NCI-H345 (cell line): ENCODE results near the gene CCL7.

Experiments used
- DNase-seq: peaks from one replicate; lab custom pipeline; 2025; lab: John Stamatoyannopoulos, UW

Gene CCL7

DNA sequence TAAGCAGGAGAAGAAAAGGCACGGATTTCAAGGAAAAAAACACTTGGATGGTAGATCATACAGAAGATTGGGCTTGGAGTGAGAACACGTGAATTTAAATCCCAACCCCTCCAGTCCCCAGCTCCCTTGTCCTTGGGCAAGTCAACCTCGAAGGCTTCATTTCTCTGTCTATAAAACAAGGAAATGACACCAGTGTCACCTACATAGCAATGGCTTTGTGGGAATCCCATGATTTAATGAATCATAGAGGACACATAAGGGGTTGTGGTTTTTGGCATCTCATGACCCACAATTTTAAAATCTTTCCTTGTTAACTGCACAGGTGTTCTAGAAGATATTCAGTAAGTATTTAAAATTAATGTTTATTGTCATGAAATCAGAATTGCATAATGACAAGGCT lies 23.1 kb upstream of the CCL7 start:
- no peak for DNase-seq

DNA sequence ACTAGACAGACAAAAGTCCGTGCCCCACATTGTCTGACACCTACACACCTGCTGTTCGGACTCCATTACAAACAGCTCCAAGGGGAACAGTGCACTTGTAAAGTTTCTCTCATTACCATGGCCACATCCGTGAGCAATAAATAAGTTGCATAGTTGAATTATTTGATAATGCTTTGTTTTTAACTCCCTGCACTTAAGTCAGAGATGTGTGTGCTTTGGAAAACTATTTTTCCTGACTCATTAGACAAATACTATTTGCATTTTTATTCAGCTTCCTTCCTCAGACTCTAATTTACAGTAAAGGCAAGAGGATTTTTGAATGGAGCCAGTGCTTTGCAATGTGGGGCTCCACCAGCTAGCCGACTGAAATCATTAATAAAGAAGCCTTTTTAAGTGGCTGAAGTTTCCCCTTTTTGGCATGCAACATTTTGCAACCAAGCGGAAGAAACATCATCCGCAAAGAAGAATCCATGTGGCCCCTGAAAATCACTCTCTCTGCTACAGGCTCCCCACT lies 21.5 kb upstream of the CCL7 start:
- DNase-seq = no peak

DNA sequence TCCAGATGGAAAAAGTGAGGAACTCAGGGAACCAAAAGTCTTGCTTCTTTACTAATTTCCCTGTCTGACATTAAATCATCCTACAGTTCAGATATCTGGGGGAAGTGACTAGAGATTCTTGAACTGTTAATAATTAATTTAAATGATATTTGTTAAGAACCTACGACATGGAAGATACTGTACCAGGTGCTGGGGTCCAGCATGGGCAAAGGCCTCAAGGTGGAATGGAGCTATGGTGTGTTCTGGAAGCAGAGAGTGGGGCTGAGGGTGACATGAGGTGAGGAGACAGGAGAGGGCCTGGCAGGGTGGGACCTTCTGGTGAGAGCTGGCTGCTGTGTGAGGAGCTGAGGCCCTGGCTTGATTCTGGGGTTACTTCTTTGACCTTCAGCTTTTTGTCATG lies 21.0 kb upstream of the CCL7 start:
- no peak for DNase-seq

GRCh38 chr17:34249478-34249877 lies 20.5 kb upstream of the CCL7 start:
- DNase-seq = no peak

DNA sequence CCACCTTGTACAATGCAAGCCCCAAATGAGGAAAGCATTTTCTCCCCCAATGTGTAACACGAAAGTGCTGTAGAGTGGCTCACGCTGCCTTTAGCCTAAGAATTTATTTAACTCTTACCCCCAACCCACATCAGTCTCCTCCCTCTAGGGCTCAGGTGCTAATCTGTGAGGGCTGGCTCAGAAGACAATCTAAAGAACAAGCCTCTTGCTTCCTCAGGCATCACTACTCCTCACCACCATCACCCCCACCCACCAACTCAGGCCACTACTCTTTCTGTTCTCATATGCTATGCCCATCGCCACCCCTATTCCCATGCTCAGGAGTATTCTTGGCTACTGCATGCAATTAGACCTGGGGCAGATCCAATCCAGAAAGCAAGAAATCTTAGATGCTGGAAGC lies 18.8 kb upstream of the CCL7 start:
- DNase-seq = no peak

DNA sequence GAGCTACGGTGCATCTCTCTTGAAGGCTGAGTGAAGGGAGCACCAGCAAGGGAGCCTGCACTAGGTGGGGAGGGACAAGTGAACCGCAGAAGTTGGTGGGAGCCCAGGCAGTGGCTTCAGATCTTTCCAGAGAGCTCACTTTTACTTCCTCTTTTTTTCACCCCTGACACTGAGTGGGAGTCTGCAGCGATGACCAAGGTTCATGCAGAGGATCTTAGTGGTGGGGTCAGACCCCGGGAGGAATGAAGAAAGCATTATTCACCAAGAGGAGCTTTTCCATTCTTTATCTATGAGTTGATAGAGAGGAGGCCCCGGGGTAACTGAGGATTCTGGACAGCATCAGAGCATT lies 18.0 kb upstream of the CCL7 start:
- no peak for DNase-seq

- DNase-seq = no peak
Measured at GRCh38 chr17:34252444-34253138, 17.4 kb upstream of the CCL7 start.

DNA sequence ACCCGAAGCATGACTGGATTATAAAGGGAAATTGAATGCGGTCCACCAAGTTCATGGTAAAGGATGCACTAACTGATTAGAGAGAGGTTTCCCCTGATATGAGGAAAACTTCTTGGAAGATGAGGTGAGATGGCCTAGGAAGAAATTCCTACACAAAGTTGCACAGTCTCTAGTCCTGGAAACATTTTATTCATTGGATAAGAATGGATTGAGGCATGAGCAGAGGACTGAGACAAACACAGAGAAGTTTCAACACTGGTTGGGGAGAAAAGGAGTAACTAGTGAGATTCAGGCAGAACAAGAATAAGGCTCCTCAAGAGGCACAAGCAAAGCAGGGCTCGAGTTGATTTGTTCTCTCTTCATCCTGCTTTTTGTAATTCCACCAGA lies 16.9 kb upstream of the CCL7 start:
- DNase-seq = no peak

GRCh38 chr17:34254146-34254545 lies 15.9 kb upstream of the CCL7 start:
- DNase-seq = no peak

GRCh38 chr17:34254651-34255380 lies 15.2 kb upstream of the CCL7 start, which contains the start of gene CCL2:
Gene CCL2, plus strand, starts transcription at chr17:34255285. Its CDS starts 65 bp downstream, at chr17:34255350.
- DNase-seq = peak; percentile 17

DNA sequence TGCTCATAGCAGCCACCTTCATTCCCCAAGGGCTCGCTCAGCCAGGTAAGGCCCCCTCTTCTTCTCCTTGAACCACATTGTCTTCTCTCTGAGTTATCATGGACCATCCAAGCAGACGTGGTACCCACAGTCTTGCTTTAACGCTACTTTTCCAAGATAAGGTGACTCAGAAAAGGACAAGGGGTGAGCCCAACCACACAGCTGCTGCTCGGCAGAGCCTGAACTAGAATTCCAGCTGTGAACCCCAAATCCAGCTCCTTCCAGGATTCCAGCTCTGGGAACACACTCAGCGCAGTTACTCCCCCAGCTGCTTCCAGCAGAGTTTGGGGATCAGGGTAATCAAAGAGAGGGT lies 14.7 kb upstream of the CCL7 start:
- DNase-seq = no peak

GRCh38 chr17:34255841-34256240 lies 14.2 kb upstream of the CCL7 start:
- no peak for DNase-seq

DNA sequence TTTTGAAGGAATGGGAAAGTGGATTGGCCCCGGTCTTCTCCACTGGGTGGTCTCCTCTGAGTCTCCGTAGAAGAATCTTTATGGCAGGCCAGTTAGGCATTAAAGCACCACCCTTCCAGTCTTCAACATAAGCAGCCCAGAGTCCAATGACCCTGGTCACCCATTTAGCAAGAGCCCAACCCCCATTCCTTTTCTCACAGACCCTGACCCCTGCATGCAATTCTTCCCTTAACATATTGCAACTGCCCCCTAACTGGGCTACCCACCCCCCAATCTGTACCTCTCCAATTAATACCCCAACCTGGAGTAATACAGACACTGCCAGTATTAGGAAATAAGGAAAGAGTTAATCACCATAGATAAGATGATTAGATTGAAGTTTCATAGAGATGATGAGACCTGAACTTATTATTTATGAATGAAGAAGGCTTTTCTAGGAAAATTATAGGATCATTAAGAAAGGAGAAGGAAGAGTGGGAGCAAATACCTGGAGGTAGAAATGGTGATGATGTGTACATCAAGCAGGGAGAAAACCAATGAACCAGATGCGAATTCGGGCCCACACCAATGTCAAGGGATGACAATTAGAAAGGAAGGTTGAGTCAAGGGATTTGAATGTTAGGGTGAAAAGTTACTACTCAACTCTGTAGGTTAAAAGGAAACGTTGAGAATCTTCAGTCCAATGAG lies 12.6 kb upstream of the CCL7 start:
- no peak for DNase-seq

GRCh38 chr17:34257986-34258326 lies 12.1 kb upstream of the CCL7 start:
- no peak for DNase-seq

- no peak for DNase-seq
Measured at GRCh38 chr17:34259146-34259545, 10.9 kb upstream of the CCL7 start.

DNA sequence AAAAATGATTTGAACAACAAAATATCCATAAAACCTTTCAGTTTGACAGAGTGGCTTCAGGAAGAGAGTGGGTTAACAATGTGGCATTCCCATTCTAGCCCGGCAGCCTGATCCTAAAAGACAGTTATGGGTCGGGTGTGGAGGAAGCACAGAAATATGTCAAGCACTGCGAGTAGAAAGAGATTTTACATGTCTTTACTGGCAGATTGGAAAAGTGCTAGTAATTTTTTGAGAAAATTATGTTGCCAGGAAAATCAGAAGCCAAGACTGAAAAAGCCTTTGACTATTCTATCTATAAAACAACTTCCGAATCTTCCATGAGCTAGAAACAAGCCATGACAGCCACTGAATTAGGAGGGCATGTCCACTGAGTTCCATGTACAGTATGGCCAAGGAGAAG lies 9.2 kb upstream of the CCL7 start:
- no peak for DNase-seq

DNA sequence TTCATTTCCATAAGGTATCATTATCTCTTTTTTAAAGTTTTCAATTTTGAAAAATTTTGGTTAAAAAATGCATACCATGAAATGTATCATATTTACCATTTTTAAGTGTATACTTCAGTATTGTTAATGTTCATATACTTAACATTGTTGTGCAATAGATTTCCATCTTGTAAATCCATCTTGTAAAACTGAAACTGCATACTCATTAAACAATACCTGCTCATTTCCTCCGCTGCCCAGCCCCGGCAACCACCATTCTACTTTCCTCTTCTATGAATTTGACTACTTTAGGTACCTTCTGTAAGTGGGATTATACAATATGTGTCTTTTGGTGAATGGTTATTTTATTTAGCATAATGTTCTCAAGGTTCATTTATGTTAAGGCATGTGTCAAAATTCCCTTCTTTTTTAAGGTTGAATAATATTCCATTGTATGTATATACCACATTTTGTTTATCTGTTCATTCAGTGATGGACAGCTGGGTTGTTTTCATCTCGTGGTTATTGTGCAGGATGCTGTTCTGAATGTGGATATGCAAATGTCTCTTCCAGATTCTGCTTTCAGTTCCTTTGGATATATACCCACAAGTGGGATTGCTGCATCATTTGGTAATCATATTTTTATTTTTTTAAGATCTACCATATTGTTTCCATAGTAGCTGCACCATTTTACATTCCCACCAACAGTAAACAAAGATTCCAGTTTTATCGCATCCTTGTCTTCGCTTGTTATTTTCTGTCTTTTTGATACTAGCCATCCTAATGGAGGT lies 8.3 kb upstream of the CCL7 start:
- DNase-seq = no peak

DNA sequence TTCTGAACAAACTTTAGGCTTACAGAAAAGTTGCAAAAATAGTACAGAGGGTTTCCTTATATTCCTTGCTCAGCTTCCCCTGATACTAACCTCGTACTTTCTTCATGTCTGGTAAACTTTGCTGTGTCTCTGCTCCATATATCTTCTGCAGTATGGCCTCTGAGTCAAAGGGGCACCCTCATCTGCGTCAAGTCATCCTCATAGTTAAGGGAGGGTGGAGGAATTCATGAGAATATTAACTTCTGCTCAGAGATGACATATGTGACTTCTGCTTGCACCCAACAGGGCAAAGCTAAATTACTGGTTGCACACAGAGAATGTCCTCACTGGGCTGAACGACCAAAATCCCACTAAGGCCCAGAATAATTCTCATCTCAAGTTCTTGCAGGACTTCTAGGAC lies 4.3 kb upstream of the CCL7 start:
- no peak for DNase-seq

- peak; percentile 53 for DNase-seq
Measured at GRCh38 chr17:34275881-34276280, 5.9 kb downstream of the CCL7 start.

GRCh38 chr17:34276826-34277225 lies 6.8 kb downstream of the CCL7 start:
- no peak for DNase-seq

GRCh38 chr17:34283571-34283970 lies 13.6 kb downstream of the CCL7 start:
- DNase-seq = no peak

DNA sequence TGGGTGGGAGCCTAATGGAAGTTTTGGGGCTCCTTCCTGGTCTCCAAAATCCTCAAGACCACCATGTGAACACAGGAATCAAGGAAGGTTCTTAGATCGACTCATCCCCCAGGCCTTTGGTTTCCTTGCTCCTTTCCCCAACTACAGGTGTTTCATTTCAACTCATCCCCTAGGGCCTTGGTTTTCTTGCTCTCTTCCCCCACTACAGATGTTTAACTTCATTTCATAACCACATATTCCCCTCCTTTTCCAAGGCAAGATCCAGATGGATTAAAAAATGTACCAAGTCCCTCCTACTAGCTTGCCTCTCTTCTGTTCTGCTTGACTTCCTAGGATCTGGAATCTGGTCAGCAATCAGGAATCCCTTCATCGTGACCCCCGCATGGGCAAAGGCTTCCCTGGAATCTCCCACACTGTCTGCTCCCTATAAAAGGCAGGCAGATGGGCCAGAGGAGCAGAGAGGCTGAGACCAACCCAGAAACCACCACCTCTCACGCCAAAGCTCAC lies 15.3 kb downstream of the CCL7 start, which contains the start of gene CCL11:
Gene CCL11 (plus strand): TSS at position 457 of the 507 bp plus-strand sequence. CDS start 67 bp downstream, outside the sequence.
- no peak for DNase-seq
